Measurements from ENCODE around the gene NTRK2.

NTRK2 gene

DNA sequence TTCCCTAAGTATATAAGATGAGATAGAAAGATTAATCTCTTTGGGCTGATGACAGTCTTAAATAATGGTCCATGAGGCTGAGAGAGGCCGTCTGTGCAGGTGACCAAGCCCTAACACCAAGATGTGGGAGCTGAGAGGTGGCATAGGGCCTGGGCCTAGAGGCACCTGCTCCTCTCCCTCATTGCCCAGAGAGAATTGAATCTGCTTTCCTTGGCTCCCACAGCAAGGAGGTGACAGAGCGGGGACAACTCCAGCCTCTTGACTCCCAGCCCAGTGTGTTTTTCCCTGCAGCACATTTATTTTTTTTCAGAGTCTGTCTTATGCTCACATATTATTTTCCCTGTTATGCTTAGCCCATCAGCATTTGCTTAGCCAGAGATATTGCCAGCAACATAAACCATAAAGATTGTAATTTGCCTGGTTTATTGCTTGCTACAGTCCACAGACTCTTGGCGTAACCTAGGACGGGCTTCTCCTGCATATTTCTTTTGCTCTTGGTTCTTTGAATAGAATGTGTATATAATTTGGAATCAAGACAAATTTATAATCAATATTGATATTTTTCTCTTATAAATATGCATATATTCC, 105.6 kb downstream of the NTRK2 start:
- POLR2A ChIA-PET, result no interaction called here
- no peak for TF ChIP-seq SUZ12 (IDR thresholded peaks at IDR 0.05)
- TF ChIP-seq, protein P1, sequence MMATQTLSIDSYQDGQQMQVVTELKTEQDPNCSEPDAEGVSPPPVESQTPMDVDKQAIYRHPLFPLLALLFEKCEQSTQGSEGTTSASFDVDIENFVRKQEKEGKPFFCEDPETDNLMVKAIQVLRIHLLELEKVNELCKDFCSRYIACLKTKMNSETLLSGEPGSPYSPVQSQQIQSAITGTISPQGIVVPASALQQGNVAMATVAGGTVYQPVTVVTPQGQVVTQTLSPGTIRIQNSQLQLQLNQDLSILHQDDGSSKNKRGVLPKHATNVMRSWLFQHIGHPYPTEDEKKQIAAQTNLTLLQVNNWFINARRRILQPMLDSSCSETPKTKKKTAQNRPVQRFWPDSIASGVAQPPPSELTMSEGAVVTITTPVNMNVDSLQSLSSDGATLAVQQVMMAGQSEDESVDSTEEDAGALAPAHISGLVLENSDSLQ (IDR thresholded peaks at IDR 0.05), result no peak
- no peak for TF ChIP-seq FOXK2 (IDR thresholded peaks at IDR 0.05)
- TF ChIP-seq LEF1 (IDR thresholded peaks at IDR 0.05; ENCODE audit: borderline replicate concordance), result no peak
- no peak for TF ChIP-seq ZNF384 (IDR thresholded peaks at IDR 0.05)
- TF ChIP-seq ELF4 (IDR thresholded peaks at IDR 0.05), result no peak
- no peak for TF ChIP-seq CTBP1 (IDR thresholded peaks at IDR 0.05; ENCODE audit: borderline replicate concordance)
- TF ChIP-seq TARDBP (IDR thresholded peaks at IDR 0.05), result no peak
- TF ChIP-seq NFRKB (IDR thresholded peaks at IDR 0.05), result no peak
- TF ChIP-seq BHLHE40 (IDR thresholded peaks at IDR 0.05; ENCODE audit: borderline replicate concordance), result no peak
- TF ChIP-seq SP1 (IDR thresholded peaks at IDR 0.05), result no peak
- no peak for TF ChIP-seq FOXM1 (IDR thresholded peaks at IDR 0.05; ENCODE audit: borderline replicate concordance)
- no peak for TF ChIP-seq ARNT (IDR thresholded peaks at IDR 0.05)
- TF ChIP-seq HDGF (IDR thresholded peaks at IDR 0.05; ENCODE audit: borderline replicate concordance), result no peak
- no peak for TF ChIP-seq L3MBTL2 (conservative IDR thresholded peaks at IDR 0.05)
- TF ChIP-seq FOXA1 (IDR thresholded peaks at IDR 0.05), result no peak
- CTCF ChIA-PET, result no interaction called here
- DNase-seq (ENCODE audit: extremely low spot score), result no peak

DNA sequence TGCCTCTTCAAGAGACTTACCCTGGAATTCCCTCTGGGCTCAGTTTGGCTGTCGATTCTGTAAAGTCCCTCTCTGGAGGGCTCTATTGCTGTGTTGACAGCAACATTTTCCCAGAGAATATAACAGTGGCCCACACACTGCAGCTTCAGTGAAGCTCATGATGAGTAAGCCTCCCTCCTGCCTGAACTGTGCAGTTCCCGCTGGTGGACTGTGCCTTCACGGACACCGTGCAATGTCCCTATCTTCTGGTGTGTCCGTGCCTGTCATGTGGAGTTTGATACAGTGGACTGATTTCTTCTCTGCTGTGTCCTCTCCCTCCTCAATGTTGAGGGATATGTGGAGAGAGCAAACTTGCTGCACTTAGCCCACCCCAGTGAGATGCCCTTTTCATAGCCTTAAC, 109.0 kb downstream of the NTRK2 start:
- ChIA-PET POLR2A (no interaction called here), CTCF (no interaction called here)
- DNase-seq (ENCODE audit: extremely low spot score), result no peak
- no peak for TF ChIP-seq FOXM1 (IDR thresholded peaks at IDR 0.05; ENCODE audit: borderline replicate concordance)
- no peak for TF ChIP-seq ARNT (IDR thresholded peaks at IDR 0.05)
- TF ChIP-seq, protein P1 (IDR thresholded peaks at IDR 0.05), result no peak
- no peak for TF ChIP-seq SP1 (IDR thresholded peaks at IDR 0.05)
- no peak for TF ChIP-seq ELF4 (IDR thresholded peaks at IDR 0.05)

DNA sequence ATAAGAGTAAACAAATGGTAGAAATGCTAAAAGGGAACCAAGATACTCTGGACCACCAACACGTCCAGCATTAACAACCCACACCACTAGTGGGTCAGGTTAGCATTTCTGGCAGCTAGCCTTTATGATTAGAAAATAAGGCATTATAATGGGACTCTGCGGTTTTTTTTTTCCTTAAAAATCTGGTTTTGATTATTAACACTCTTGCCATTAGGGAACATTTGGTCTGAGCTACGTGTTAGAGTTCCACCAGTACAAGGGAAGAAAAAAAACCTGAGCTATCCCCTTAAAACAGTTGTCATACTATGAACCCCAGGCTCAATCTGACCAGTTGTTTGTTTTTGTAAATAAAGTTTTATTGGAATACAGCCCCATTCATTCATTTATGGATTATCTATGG, 110.4 kb downstream of the NTRK2 start:
- TF ChIP-seq ARNT (IDR thresholded peaks at IDR 0.05), result no peak
- TF ChIP-seq NFRKB (IDR thresholded peaks at IDR 0.05), result no peak
- no peak for TF ChIP-seq ELF4 (IDR thresholded peaks at IDR 0.05)
- no peak for TF ChIP-seq SUZ12 (IDR thresholded peaks at IDR 0.05)
- no peak for TF ChIP-seq TARDBP (IDR thresholded peaks at IDR 0.05)
- TF ChIP-seq, protein P1 (IDR thresholded peaks at IDR 0.05), result no peak
- no peak for TF ChIP-seq CTBP1 (IDR thresholded peaks at IDR 0.05; ENCODE audit: borderline replicate concordance)
- TF ChIP-seq LEF1 (IDR thresholded peaks at IDR 0.05; ENCODE audit: borderline replicate concordance), result no peak
- no peak for TF ChIP-seq FOXA1 (IDR thresholded peaks at IDR 0.05)
- no peak for TF ChIP-seq BHLHE40 (IDR thresholded peaks at IDR 0.05; ENCODE audit: borderline replicate concordance)
- no peak for TF ChIP-seq HDGF (IDR thresholded peaks at IDR 0.05; ENCODE audit: borderline replicate concordance)
- TF ChIP-seq L3MBTL2 (conservative IDR thresholded peaks at IDR 0.05), result no peak
- POLR2A ChIA-PET, result no interaction called here
- CTCF ChIA-PET, result no interaction called here
- no peak for DNase-seq (ENCODE audit: extremely low spot score)

DNA sequence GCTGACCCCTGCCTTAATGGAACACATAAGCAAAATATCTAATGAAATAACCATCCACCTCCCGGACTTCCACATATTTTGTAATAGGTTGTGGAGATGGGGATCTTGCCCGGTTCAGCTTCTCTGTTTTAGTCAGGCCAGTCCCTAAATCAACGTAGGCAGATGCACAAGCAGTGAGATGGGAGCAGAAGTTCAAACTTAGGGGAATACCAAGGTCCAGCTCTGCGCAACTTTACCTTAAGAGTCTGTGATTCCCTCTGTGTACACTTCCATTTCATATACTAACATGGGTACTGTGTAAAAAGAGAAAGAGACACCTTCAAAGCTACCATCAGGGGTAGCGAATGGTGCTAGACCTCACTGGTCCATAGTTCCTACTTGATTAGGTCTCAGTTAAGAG, 110.9 kb downstream of the NTRK2 start:
- no peak for DNase-seq (ENCODE audit: extremely low spot score)
- TF ChIP-seq FOXA1 (IDR thresholded peaks at IDR 0.05) (no peak), CTBP1 (IDR thresholded peaks at IDR 0.05; ENCODE audit: borderline replicate concordance) (no peak), HDGF (IDR thresholded peaks at IDR 0.05; ENCODE audit: borderline replicate concordance) (no peak), TARDBP (IDR thresholded peaks at IDR 0.05) (no peak), LEF1 (IDR thresholded peaks at IDR 0.05; ENCODE audit: borderline replicate concordance) (no peak), FOXK2 (IDR thresholded peaks at IDR 0.05) (no peak), BHLHE40 (IDR thresholded peaks at IDR 0.05; ENCODE audit: borderline replicate concordance) (no peak), FOXM1 (IDR thresholded peaks at IDR 0.05; ENCODE audit: borderline replicate concordance) (no peak), ARNT (IDR thresholded peaks at IDR 0.05) (no peak), ZNF384 (IDR thresholded peaks at IDR 0.05) (no peak), L3MBTL2 (conservative IDR thresholded peaks at IDR 0.05) (no peak), NFRKB (IDR thresholded peaks at IDR 0.05) (no peak), ELF4 (IDR thresholded peaks at IDR 0.05) (no peak), SP1 (IDR thresholded peaks at IDR 0.05) (no peak), SUZ12 (IDR thresholded peaks at IDR 0.05) (no peak)
- TF ChIP-seq, protein P1 (IDR thresholded peaks at IDR 0.05), result no peak
- ChIA-PET POLR2A (no interaction called here), CTCF (interaction anchor here (1.2 kb wide), 1 partner anchor 82 kb away, joined by 4 read pairs; no protein-coding TSS in a partner anchor)

DNA sequence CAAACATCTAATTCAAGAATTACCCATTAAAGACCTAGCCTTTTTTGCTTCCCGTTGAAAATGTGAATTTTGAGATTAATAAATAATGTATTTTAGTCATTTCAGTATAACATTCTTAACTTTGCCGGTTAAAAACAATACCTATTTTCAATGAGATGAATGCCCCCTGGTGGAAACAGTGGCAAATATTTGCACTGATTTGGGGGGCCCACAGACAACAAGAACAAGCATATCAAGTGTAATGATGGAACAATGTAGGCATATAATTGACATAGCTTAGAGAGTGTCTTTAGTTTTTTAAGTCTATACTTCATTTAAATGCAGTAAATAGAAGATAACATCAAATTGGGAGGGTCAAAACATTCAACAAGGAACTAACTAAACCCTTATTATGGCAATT, 111.9 kb downstream of the NTRK2 start:
- no peak for DNase-seq (ENCODE audit: extremely low spot score)

More for the DNA sequence above, 111.9 kb downstream of the NTRK2 start:
- CTCF ChIA-PET, result interaction anchor here (1.2 kb wide), 1 partner anchor 84 kb away, joined by 4 read pairs; no protein-coding TSS in a partner anchor
- POLR2A ChIA-PET, result no interaction called here
- no peak for TF ChIP-seq BHLHE40 (IDR thresholded peaks at IDR 0.05; ENCODE audit: borderline replicate concordance)
- TF ChIP-seq FOXA1 (IDR thresholded peaks at IDR 0.05), result no peak
- no peak for TF ChIP-seq L3MBTL2 (conservative IDR thresholded peaks at IDR 0.05)
- TF ChIP-seq FOXK2 (IDR thresholded peaks at IDR 0.05), result no peak
- no peak for TF ChIP-seq HDGF (IDR thresholded peaks at IDR 0.05; ENCODE audit: borderline replicate concordance)
- TF ChIP-seq NFRKB (IDR thresholded peaks at IDR 0.05), result no peak
- TF ChIP-seq SP1 (IDR thresholded peaks at IDR 0.05), result no peak
- TF ChIP-seq ELF4 (IDR thresholded peaks at IDR 0.05), result no peak
- TF ChIP-seq FOXM1 (IDR thresholded peaks at IDR 0.05; ENCODE audit: borderline replicate concordance), result no peak
- no peak for TF ChIP-seq TARDBP (IDR thresholded peaks at IDR 0.05)
- no peak for TF ChIP-seq ZNF384 (IDR thresholded peaks at IDR 0.05)
- no peak for TF ChIP-seq LEF1 (IDR thresholded peaks at IDR 0.05; ENCODE audit: borderline replicate concordance)
- TF ChIP-seq SUZ12 (IDR thresholded peaks at IDR 0.05), result no peak
- TF ChIP-seq CTBP1 (IDR thresholded peaks at IDR 0.05; ENCODE audit: borderline replicate concordance), result no peak
- no peak for TF ChIP-seq ARNT (IDR thresholded peaks at IDR 0.05)
- TF ChIP-seq, protein P1 (IDR thresholded peaks at IDR 0.05), result no peak

All from HEK293T (cell line).